Colonic mucosa (tissue), 4 donors: ENCODE data around the gene KDM1A. TPM values are rescaled to one million over a fixed set of nuclear protein-coding genes. Genes with fewer than 3 reads are reported as not detected.
A peak's percentile ranks its signal among the peaks of the same experiment; 100 is the strongest.

Experiments used
- DNase-seq: peaks from one replicate; pipeline ENCODE4 v3.0.0-alpha.2; 2020
- H3K27ac ChIP-seq: fragments of 200-600 bp; one replicate; pipeline ENCODE4 v1.8.0; 2021
- H3K27me3 ChIP-seq: fragments of 200-600 bp; one replicate; pipeline ENCODE4 v1.8.0; 2021
- H3K36me3 ChIP-seq: fragments of 200-600 bp; one replicate; pipeline ENCODE4 v1.8.0; 2021
- H3K4me1 ChIP-seq: fragments of 200-600 bp; one replicate; pipeline ENCODE4 v1.8.0; 2021; ENCODE audit warnings: mild to moderate bottlenecking
- H3K4me3 ChIP-seq: fragments of 200-600 bp; one replicate; pipeline ENCODE4 v1.8.0; 2021
- H3K9ac ChIP-seq, 2 donors: one replicate each; pipeline ENCODE4 v1.7.0; 2013; ENCODE audit warnings: control low read depth in 2 of 2, low read depth in 2 of 2, low read length in 2 of 2
- H3K9me3 ChIP-seq: fragments of 200-600 bp; one replicate; pipeline ENCODE4 v1.8.0; 2021
- CTCF ChIP-seq: fragments of 200-600 bp; IDR thresholded peaks from one replicate; pipeline ENCODE4 v1.8.0; 2022; ENCODE audit warnings: antibody characterized with exemption, mild to moderate bottlenecking
- intact Hi-C: fragments of 100-400 bp; cut with DNase I; formaldehyde crosslinking; loops from one replicate; pipeline ENCODE4 v1.14.1; 2022
- total RNA-seq, 2 donors: library from RNA; stranded (reverse); fragmentation: NEBNext Ultra II Directional in 1 of 2; extraction: Animal tissue kit (Norgen Biotek cat#: 25700) in 1 of 2; gene quantifications; one replicate each; pipeline ENCODE4 v1.2.1, GENCODE V29; 2021
- donor health status: healthy.
- donor health status: DM: no; HTN: no; CAD: no.
- donor health status: DM: no; HTN: no; CAD: no.

Gene KDM1A
- total RNA-seq, 2 donors from 2014 or later: 59.2 to 72.6 TPM

DNA sequence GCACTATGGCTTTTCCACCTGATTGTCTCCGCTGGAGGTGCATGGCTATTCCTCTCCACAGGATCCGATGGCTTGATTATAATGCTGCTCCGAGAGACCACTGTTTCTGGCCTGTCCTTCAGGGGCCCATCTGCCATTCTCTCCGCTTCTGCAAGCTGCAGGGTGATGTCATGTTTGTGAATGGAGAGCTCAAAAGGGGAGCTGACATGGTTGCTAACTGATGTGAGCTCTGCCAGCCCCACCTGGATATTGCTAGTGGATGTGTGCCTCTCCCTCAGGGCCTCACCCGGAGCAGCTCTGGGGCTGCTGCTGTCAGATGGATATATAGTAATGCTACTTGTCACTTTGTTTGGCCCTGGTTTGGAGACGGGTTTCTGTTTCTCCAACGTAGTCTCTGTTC is 72.3 kb downstream of the KDM1A start:
- intact Hi-C loops: loop anchor here (10.0 kb wide), 2 partner anchors 117 to 183 kb away; partner anchors contain the start of gene LACTBL1
- TF ChIP-seq CTCF: no peak
- peak; percentile 10 for DNase-seq
- Histone ChIP-seq H3K9me3 (no peaks in the 10 kb centered on the region), H3K4me3 (no peak overlapping the region), H3K9ac (no peak overlapping the region), H3K27me3 (no peaks in the 10 kb centered on the region), H3K36me3 (no peaks in the 10 kb centered on the region), H3K27ac (no peak overlapping the region), H3K4me1 (no peaks in the 10 kb centered on the region)

DNA sequence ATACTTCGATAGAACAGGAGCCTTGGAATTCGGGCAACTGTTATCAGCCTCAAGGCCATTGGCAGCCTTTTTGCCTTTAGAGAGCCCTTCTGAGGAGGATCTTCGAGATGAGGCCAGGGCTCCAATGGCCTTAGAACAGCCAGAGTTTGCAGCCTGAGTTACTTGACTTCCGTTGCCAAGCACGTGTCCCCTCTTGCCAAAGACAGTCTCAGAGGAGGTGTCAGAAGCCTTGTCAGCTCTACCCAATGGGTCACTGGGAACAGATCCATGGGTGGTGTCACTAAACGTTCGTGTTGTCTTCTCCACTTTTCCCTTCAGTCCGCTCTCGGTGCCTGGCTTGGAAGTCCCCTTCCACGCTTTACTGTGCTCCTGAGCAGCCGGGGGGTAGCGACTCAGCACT is 73.2 kb downstream of the KDM1A start:
- H3K4me3 ChIP-seq: no peak overlapping the region
- no peak overlapping the region for H3K27ac ChIP-seq
- H3K9me3 ChIP-seq: no peaks in the 10 kb centered on the region
- H3K4me1 ChIP-seq: no peaks in the 10 kb centered on the region
- peak; percentile 15 for DNase-seq
- TF ChIP-seq CTCF: no peak
- H3K9ac ChIP-seq: no peak overlapping the region
- H3K27me3 ChIP-seq: no peaks in the 10 kb centered on the region
- no peaks in the 10 kb centered on the region for H3K36me3 ChIP-seq
- intact Hi-C loops: loop anchor here (10.0 kb wide), 2 partner anchors 118 to 182 kb away; partner anchors contain the start of gene LACTBL1

GRCh38 chr1:23097316-23097715 is 78.0 kb downstream of the KDM1A start:
- no peaks in the 10 kb centered on the region for H3K9me3 ChIP-seq
- H3K27me3 ChIP-seq: no peaks in the 10 kb centered on the region
- DNase-seq: no peak
- H3K9ac ChIP-seq: no peak overlapping the region
- no peaks in the 10 kb centered on the region for H3K36me3 ChIP-seq
- no peak for TF ChIP-seq CTCF
- H3K4me1 ChIP-seq: peaks cover 11% of the 10 kb centered on the region
- no peak overlapping the region for H3K4me3 ChIP-seq
- no peak overlapping the region for H3K27ac ChIP-seq
- intact Hi-C loops: loop anchor here (10.0 kb wide), 2 partner anchors 123 to 177 kb away; partner anchors contain the start of gene LACTBL1

GRCh38 chr1:23098463-23099170 is 79.3 kb downstream of the KDM1A start:
- Histone ChIP-seq H3K27me3 (no peaks in the 10 kb centered on the region), H3K4me3 (no peak overlapping the region), H3K36me3 (no peaks in the 10 kb centered on the region), H3K9me3 (no peaks in the 10 kb centered on the region), H3K9ac (no peak overlapping the region), H3K4me1 (peaks cover 18% of the 10 kb centered on the region), H3K27ac (no peak overlapping the region)
- TF ChIP-seq CTCF: peak; percentile 90
- intact Hi-C loops: loop anchor here (2.0 to 10.0 kb wide), 3 partner anchors 86 to 176 kb away; partner anchors contain the start of gene LACTBL1
- peak; percentile 72 for DNase-seq

GRCh38 chr1:23099171-23099536 is 79.9 kb downstream of the KDM1A start:
- Histone ChIP-seq H3K9me3 (no peaks in the 10 kb centered on the region), H3K27me3 (no peaks in the 10 kb centered on the region), H3K27ac (no peak overlapping the region), H3K4me3 (no peak overlapping the region), H3K4me1 (peaks cover 18% of the 10 kb centered on the region), H3K9ac (no peak overlapping the region), H3K36me3 (no peaks in the 10 kb centered on the region)
- no peak for TF ChIP-seq CTCF
- intact Hi-C loops: loop anchor here (2.0 to 10.0 kb wide), 3 partner anchors 86 to 176 kb away; partner anchors contain the start of gene LACTBL1
- DNase-seq: no peak
